GM12873 (cell line): ENCODE measurements around the gene FAM13B.

Experiments used
- TF ChIP-seq, protein P1 (sequence below): IDR thresholded peaks from 2 replicates; pipeline ENCODE4 v1.5.1; 2012; ENCODE audit warnings: low read depth, mild to moderate bottlenecking, moderate library complexity, low read length, control low read depth; ENCODE audit not compliant: insufficient read depth; ENCODE audit errors: missing control alignments

The FAM13B gene

DNA sequence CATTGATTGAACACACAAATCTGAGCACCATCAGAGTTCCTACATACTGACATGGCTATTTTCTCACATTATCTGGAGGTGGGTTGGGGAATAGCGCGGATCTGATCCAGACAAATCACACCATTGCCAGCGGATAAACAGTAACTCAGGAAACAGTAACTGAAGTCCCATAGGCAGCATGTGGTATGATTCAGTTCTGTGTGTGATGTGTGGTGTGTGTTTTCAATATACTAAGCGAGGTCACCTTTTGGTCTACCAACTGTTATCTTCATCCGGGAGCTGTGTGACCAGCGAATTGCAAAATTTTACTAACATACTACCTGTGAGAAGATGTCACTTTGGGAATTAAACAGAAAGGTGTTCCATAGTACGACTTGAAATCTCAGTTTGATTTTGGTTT lies 93.5 kb downstream of the FAM13B start:
- TF ChIP-seq, protein P1, sequence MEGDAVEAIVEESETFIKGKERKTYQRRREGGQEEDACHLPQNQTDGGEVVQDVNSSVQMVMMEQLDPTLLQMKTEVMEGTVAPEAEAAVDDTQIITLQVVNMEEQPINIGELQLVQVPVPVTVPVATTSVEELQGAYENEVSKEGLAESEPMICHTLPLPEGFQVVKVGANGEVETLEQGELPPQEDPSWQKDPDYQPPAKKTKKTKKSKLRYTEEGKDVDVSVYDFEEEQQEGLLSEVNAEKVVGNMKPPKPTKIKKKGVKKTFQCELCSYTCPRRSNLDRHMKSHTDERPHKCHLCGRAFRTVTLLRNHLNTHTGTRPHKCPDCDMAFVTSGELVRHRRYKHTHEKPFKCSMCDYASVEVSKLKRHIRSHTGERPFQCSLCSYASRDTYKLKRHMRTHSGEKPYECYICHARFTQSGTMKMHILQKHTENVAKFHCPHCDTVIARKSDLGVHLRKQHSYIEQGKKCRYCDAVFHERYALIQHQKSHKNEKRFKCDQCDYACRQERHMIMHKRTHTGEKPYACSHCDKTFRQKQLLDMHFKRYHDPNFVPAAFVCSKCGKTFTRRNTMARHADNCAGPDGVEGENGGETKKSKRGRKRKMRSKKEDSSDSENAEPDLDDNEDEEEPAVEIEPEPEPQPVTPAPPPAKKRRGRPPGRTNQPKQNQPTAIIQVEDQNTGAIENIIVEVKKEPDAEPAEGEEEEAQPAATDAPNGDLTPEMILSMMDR: no peak

DNA sequence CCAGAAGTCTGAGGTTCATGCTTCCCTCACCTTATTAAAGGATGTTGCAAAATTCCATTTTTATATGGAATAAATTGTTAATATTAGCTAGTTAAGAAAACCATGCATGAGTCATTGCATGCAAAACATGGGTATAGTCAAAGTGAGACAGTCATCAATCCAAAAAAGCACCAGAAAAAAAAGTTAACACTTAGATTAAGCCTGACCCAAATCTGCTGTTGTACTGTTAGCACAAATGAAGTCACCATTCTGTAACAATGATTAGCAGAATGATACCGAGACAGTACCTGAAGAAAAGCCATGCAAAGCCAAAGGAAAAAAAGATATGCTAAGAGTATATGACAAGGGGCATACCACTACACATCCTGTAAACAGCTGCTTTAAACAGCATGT lies 94.1 kb downstream of the FAM13B start:
- TF ChIP-seq, protein P1: no peak

DNA sequence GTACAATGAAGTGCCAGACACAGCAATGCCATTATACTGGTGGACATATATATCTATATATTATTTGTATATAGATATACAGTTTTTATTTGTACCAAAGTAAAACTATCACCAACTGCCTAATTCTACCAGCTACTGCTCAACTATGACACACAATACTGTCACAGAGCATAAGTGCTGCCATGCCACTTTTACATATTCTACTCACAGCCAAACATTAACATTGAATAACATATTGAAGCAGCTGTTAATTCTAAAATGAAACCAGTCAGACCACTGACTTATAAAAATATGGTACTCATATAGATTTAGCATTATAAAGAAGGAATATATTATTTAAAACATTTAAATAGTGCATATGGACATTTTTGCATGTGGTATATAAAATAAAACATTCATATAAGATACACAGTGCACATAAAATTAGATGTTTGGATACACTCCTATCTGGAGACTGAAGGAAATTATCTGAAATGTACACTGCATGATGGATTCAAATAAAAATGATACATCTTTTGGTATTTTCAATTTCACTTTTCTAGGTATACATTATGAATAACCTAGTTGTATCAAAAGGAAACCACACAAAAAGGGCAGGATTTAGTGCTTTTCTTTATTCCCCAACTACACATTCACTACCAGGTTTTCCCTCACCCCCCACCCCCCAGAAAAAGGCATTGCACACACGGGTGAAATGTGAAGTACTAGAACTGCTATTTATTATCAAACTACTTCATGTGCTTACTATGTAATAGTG lies 94.7 kb downstream of the FAM13B start:
- TF ChIP-seq, protein P1: no peak

DNA sequence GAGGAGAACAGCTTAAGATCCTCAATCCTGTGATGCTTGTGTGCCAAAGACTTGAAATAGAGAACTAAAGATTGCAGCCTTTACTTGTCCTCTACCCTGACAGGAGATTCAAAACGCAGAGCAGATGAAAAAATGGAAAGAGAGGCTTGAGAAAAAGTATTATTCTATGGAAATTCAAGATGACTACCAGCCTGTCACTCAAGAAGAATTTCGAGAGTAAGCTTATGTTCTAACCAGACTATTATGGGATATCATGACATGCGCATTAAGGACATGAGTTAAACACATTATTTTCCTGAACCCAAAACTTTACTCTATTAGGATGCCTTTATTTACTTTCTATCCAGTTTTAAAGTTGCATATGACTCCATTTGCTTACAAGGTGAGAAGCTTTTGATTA lies 97.2 kb downstream of the FAM13B start:
- TF ChIP-seq, protein P1: no peak

DNA sequence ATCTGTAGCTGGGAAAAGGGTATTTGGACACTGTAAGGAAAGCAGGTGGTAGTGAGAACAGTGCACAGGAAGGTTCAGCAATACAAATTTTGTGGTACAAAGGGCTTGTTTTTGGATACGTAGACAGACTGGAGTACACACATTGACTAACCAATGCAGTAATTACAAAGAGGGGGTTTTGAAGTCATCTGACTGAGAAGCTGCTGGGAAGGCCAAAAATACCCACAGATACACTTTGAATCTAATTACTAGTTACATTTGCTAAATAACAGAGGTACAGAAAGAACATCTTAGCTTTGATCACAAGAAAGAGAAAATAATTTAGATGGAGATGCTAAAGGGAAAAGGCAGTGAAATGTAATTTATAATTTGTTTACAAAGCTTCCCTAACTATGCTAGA lies 97.7 kb downstream of the FAM13B start:
- TF ChIP-seq, protein P1: no peak

DNA sequence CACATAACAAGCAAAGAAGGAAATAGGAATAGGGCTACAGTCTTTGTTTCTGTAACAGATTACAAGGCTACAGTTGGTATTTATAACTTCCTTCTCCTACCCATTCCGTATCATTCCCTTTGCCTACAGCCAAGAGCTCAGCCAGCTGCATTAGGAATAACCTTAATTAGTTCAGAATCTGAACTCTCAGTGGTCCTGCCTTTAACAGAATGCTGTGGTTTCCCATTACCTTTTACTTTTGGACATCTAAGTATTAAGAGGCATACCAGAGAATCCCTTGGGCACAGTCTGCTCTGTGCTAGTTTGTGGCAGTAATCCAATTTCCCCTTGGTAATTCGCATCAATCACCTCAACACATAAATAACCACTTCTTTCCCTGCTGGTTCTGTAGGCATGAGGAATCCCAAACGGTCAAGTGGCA lies 99.4 kb downstream of the FAM13B start:
- TF ChIP-seq, protein P1: no peak

DNA sequence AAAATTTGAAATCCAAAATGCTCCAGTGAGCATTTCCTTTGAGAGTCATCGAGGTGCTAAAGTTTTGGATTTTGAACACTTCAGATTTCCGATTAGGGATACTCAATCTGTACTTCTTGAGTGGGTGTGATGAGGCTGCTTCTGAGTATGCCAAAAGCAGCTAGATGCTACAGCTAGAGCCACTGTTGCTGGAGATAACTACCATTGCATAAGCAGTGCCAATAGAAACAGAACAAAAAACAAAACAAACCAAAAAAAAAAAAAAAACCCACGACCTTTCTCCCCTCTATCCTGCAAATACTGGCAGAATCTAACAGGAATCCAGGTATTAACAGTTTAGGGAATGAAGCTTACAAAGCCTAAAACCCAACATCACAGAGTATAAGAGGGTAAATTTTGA lies 100.1 kb downstream of the FAM13B start:
- TF ChIP-seq, protein P1: no peak
